Posterior cingulate gyrus (tissue), 11 donors: ENCODE data around the gene JMJD7.

Experiments used
- DNase-seq, 10 donors: peaks; one replicate each; pipeline versions ENCODE4 v3.0.0 to v3.0.0-alpha.2; 2020 to 2021; ENCODE audit warnings: mixed read lengths in 3 of 10
- intact Hi-C: fragments of 100-400 bp; cut with DNase I; formaldehyde crosslinking; loops from one replicate; pipeline ENCODE4 v1.15.1; 2023

The JMJD7 gene

GRCh38 chr15:41856716-41857115 is 28.8 kb downstream of the JMJD7 start:
- intact Hi-C loops, result no loop called here
- DNase-seq, result no peak

GRCh38 chr15:41857316-41857715 is 29.4 kb downstream of the JMJD7 start:
- no peak for DNase-seq
- intact Hi-C loops, result no loop called here

- DNase-seq, result no peak
- intact Hi-C loops, result no loop called here
These were observed 30.9 kb downstream of the JMJD7 start for GRCh38 chr15:41858756-41859155.

- intact Hi-C loops, result no loop called here
- DNase-seq, result no peak
These were observed 32.3 kb downstream of the JMJD7 start for GRCh38 chr15:41860049-41860828.

- no peak for DNase-seq
- intact Hi-C loops, result no loop called here
These were observed 34.0 kb downstream of the JMJD7 start for GRCh38 chr15:41861736-41862356.

GRCh38 chr15:41862515-41863116 is 34.7 kb downstream of the JMJD7 start:
- intact Hi-C loops, result no loop called here
- no peak for DNase-seq

GRCh38 chr15:41865490-41866055 is 37.7 kb downstream of the JMJD7 start:
- no peak for DNase-seq
- intact Hi-C loops, result no loop called here

GRCh38 chr15:41866263-41866703 is 38.4 kb downstream of the JMJD7 start:
- intact Hi-C loops, result no loop called here
- no peak for DNase-seq

GRCh38 chr15:41866872-41867579 is 39.1 kb downstream of the JMJD7 start:
- peak in 1 of 10 donors; percentile 55 for DNase-seq

GRCh38 chr15:41868321-41868720 is 40.4 kb downstream of the JMJD7 start:
- intact Hi-C loops, result no loop called here
- no peak for DNase-seq

More at GRCh38 chr15:41866872-41867579, 39.1 kb downstream of the JMJD7 start:
- intact Hi-C loops, result no loop called here

- intact Hi-C loops, result no loop called here
- no peak for DNase-seq
These were observed 42.1 kb downstream of the JMJD7 start for GRCh38 chr15:41869770-41870688.

GRCh38 chr15:41870689-41871081 is 42.8 kb downstream of the JMJD7 start:
- intact Hi-C loops, result no loop called here
- DNase-seq, result peak in 1 of 10 donors; percentile 39

- no peak for DNase-seq
- intact Hi-C loops, result no loop called here
These were observed 43.4 kb downstream of the JMJD7 start for GRCh38 chr15:41871175-41871905.

GRCh38 chr15:41872166-41872747 is 44.4 kb downstream of the JMJD7 start:
- DNase-seq, result no peak
- intact Hi-C loops, result no loop called here

- intact Hi-C loops, result no loop called here
- no peak for DNase-seq
These were observed 45.8 kb downstream of the JMJD7 start for GRCh38 chr15:41873711-41874110.

- intact Hi-C loops, result no loop called here
- DNase-seq, result no peak
These were observed 46.8 kb downstream of the JMJD7 start for GRCh38 chr15:41874736-41875135.

- intact Hi-C loops, result no loop called here
- no peak for DNase-seq
These were observed 48.1 kb downstream of the JMJD7 start for GRCh38 chr15:41876007-41876406.

- no peak for DNase-seq
- intact Hi-C loops, result no loop called here
These were observed 48.8 kb downstream of the JMJD7 start for GRCh38 chr15:41876689-41877088.
